SK-N-SH (cell line): ENCODE results near the gene SERPINA1.
"Not testable (repeated sequence)": the region's sequence is repeated elsewhere in the genome, so short reads cannot be mapped to it uniquely, and the experiment has no call there.

Experiments
- CTCF ChIP-seq: fragments of 200-600 bp; sonication (generic); IDR thresholded peaks from 2 replicates; pipeline ENCODE4 v1.6.1; 2017; ENCODE audit warnings: antibody characterized with exemption, mild to moderate bottlenecking, moderate library complexity
- ELF1 ChIP-seq: IDR thresholded peaks from 2 replicates; pipeline ENCODE4 v1.4.0; 2012
- EZH2phosphoT487 ChIP-seq: fragments of 200-600 bp; sonication (generic); IDR thresholded peaks from 2 replicates; pipeline ENCODE4 v1.6.1; 2017; ENCODE audit warnings: low read depth, mixed run types, mild to moderate bottlenecking, antibody characterized with exemption, moderate library complexity, borderline replicate concordance
- MAX ChIP-seq: IDR thresholded peaks from 2 replicates; pipeline ENCODE4 v1.4.0; 2012; ENCODE audit warnings: low read depth
- REST ChIP-seq: IDR thresholded peaks from 2 replicates; pipeline ENCODE4 v1.6.1; 2012; ENCODE audit warnings: mild to moderate bottlenecking, low read depth, low read length, moderate library complexity
- RFX5 ChIP-seq: IDR thresholded peaks from 2 replicates; pipeline ENCODE4 v1.6.1; 2012; ENCODE audit warnings: mild to moderate bottlenecking, improper control_type of control experiment, low read length
- SIN3A ChIP-seq: IDR thresholded peaks from 2 replicates; pipeline ENCODE4 v1.6.1; 2012; ENCODE audit warnings: low read depth, mild to moderate bottlenecking, low read length, moderate library complexity, borderline replicate concordance
- SMC3 ChIP-seq: IDR thresholded peaks from 2 replicates; pipeline ENCODE4 v1.6.1; 2012; ENCODE audit warnings: low read depth, low read length, improper control_type of control experiment
- TCF12 ChIP-seq: IDR thresholded peaks from 2 replicates; pipeline ENCODE4 v1.4.0; 2012

- TF ChIP-seq CTCF, SIN3A, TCF12, MAX, REST, SMC3, ELF1, RFX5, EZH2phosphoT487: not testable (repeated sequence)
Measured at GRCh38 chr14:94417497-94418205, 29.2 kb upstream of the SERPINA1 start.
